Kidney epithelial cell (primary cell): Measurements from ENCODE around the gene SMIM44. TPM values are rescaled to one million over a fixed set of nuclear protein-coding genes. Genes with fewer than 3 reads are reported as not detected.
"Not testable (repeated sequence)": the region's sequence is repeated elsewhere in the genome, so short reads cannot be mapped to it uniquely, and the experiment has no call there.

ENCODE experiments used
- DNase-seq: peaks from one replicate; pipeline ENCODE4 v3.0.0-alpha.2; 2010; ENCODE audit warnings: low read depth
- H3K27me3 ChIP-seq: 2 replicates; pipeline ENCODE4 v1.6.0; 2011; ENCODE audit warnings: low read length; ENCODE audit not compliant: control insufficient read depth, insufficient read depth
- H3K36me3 ChIP-seq: 2 replicates; pipeline ENCODE4 v1.5.1; 2011; ENCODE audit warnings: low read length; ENCODE audit not compliant: control insufficient read depth, insufficient read depth
- H3K4me3 ChIP-seq: 2 replicates; pipeline ENCODE4 v1.5.1; 2011; ENCODE audit warnings: low read depth, mild to moderate bottlenecking, control low read depth, low read length
- total RNA-seq: library from RNA; depleted of rRNA; stranded (reverse); fragments of >200 nt; gene quantifications from 2 replicates; pipeline ENCODE4 v1.2.3, GENCODE V29; 2015
- TF ChIP-seq, protein P1 (sequence below): IDR thresholded peaks from 2 replicates; pipeline ENCODE4 v1.5.1; 2011; ENCODE audit warnings: mild to moderate bottlenecking, moderate library complexity, low read length, control low read depth, inconsistent platforms; ENCODE audit not compliant: insufficient read depth, poor library complexity, severe bottlenecking

The SMIM44 gene
- total RNA-seq, 1 donor from 2014 or later, result 1.2 TPM

DNA sequence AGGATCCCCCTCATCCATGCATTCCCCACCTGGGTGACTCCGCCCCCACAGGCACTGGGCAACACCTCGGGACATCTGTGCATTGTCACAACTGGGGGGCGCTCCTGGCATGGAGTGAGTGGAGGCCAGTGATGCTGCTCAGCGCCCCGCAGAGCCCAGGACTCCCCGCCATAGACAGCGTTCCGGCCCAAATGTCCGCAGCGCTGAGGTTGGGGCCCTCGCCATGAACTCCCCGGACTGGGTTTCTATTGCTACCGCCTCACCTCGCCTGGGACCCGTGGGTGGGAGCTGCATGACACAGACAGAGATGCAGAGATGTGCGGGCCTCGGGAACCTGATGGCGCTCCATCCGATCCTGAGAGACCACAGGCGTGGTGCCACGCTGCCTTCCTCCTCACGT is 27.5 kb upstream of the SMIM44 start:
- TF ChIP-seq, protein P1, sequence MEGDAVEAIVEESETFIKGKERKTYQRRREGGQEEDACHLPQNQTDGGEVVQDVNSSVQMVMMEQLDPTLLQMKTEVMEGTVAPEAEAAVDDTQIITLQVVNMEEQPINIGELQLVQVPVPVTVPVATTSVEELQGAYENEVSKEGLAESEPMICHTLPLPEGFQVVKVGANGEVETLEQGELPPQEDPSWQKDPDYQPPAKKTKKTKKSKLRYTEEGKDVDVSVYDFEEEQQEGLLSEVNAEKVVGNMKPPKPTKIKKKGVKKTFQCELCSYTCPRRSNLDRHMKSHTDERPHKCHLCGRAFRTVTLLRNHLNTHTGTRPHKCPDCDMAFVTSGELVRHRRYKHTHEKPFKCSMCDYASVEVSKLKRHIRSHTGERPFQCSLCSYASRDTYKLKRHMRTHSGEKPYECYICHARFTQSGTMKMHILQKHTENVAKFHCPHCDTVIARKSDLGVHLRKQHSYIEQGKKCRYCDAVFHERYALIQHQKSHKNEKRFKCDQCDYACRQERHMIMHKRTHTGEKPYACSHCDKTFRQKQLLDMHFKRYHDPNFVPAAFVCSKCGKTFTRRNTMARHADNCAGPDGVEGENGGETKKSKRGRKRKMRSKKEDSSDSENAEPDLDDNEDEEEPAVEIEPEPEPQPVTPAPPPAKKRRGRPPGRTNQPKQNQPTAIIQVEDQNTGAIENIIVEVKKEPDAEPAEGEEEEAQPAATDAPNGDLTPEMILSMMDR, result no peak
- no peak for DNase-seq
- no peaks in the 10 kb centered on the region for H3K36me3 ChIP-seq
- H3K27me3 ChIP-seq, result no peaks in the 10 kb centered on the region
- no peak overlapping the region for H3K4me3 ChIP-seq

DNA sequence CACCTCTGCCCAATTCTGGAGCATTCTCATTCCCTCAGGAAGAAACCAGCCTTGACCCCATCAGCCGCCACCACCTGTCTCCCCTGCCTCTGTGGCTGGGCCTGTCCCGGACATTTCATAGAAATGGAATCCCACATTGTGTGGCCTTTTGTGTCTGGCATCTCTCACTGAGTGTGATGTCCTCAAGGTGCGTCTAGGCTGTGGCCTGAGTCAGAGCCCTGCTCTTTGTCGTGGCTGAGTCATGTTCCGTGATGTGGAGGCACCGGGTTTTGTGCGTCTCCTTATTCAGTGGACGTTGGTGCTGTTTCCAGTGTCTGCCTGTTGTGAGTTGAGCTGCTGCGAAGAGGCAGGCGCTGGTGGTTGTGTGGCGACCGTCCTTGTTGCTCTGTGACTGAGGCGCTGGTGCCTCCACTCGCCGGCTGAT is 26.3 kb upstream of the SMIM44 start:
- no peak for DNase-seq
- TF ChIP-seq, protein P1, result no peak
- Histone ChIP-seq H3K36me3 (no peaks in the 10 kb centered on the region), H3K27me3 (no peaks in the 10 kb centered on the region), H3K4me3 (no peak overlapping the region)

DNA sequence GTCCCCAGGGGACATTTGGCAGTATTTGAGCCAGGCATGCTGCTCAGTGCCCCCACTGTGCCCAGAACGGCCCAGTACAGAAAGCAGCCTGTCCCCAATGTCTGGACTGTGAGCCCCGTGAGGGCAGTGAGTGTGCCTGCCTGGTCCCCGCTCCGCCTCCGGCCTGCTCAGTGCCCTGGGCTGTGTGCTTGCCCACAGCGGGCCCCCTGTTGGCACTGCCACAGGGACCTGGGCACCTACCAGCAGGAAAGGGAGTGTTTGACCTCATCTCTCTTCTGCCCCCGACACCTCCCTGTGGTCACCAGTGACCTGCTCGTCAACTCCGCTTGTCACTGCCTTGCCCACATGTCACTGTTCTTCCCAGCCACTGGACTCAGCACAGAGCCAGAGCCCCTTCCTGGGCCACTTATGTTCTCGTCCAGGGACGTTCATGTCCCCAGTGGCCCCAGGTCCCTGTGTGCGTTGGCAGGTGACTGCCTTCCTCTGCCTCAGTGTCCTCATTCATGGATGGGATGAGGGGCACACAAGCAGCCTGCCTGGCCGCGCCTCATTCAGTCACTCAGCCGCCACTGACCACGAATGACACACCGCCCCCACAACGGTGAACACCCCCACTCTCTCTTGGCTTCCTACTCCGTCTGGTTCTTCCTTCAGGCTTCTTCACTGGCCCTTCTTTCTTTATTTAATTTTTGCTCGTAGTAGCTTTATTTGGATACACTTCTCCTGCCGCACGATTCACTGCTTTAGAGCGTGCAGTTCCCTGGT is 25.7 kb upstream of the SMIM44 start:
- Histone ChIP-seq H3K4me3 (no peak overlapping the region), H3K27me3 (no peaks in the 10 kb centered on the region), H3K36me3 (no peaks in the 10 kb centered on the region)
- TF ChIP-seq, protein P1, result no peak
- DNase-seq, result no peak

DNA sequence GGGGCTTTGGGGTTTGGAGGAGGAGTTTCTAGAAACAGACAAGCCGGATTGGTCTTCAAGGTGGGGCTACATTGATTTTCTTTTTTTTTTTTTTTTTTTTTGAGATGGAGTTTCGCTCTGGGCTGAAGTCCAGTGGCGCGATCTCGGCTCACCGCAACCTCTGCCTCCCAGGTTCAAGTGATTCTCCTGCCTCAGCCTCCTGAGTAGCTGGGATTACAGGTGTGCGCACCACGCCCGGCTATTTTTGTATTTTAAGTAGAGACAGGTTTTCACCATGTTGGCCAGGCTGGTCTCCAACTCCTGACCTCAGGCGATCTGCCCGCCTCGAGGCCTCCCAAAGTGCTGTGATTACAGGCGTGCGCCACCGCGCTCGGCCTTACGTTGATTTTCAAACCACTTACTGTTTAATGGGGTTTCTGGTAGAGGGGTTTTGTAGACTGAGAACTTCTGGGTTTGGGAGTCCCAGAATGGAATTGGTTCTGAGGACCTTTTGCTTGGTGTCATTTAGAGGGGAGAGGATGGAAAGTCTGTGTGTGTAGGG is 24.9 kb upstream of the SMIM44 start:
- not testable (repeated sequence) for H3K36me3 ChIP-seq, H3K4me3 ChIP-seq

DNA sequence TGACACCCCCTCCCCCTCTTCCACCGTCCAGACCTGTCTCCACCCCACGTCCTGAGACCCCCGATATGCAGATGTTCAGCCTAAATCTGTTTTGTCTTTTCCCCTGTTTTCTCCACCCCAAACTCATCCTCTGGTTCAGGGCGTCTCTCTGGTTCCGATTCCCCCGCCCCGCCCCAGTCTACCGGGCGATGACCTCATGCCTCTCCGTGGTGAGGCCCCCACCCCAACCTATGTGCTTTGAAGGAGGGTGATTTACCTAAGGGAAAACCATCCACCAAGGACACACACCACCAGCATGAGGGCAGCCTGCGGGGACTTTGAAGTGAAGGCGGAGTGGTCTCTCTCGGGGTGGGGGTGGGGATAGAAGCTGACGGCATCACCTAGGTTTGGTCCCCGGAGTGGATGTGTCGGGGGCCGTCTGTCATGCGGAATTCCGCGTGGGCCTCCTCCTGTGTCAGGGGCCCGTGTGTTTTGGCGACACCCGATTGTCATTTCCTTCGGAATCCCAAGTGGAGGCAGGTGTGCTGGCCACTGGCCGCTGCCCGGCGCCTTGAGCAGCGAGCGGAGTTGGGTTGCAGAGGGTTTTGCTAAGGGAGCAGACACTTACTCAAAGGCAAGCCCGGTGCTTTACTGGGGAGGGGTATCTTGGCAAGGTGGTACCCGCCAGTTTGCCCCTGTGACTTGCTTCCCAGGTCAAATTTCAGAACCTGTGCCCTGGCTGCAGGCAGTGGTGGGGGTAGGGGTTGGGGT is 24.3 kb upstream of the SMIM44 start:
- TF ChIP-seq, protein P1, result no peak
- DNase-seq, result no peak
- Histone ChIP-seq H3K4me3 (peak overlapping the region; percentile 90), H3K36me3 (no peaks in the 10 kb centered on the region), H3K27me3 (no peaks in the 10 kb centered on the region)

More for the DNA sequence above, 24.9 kb upstream of the SMIM44 start:
- DNase-seq, H3K27me3 ChIP-seq: not testable (repeated sequence)
